Measurements from ENCODE around the gene TAS2R43.
"Not testable (repeated sequence)": the region's sequence is repeated elsewhere in the genome, so short reads cannot be mapped to it uniquely, and the experiment has no call there.

The TAS2R43 gene

GRCh38 chr12:11111213-11111612 is 19.1 kb upstream of the TAS2R43 start:
- not testable (repeated sequence) for H3K4me3 ChIP-seq (ENCODE audit: low read depth, low read length); H4K12ac ChIP-seq (ENCODE audit: low read depth, low read length); H2BK120ac ChIP-seq (ENCODE audit: insufficient read depth, low read length, poor library complexity); H3K36me3 ChIP-seq (ENCODE audit: control insufficient read depth in 1 of 2, insufficient read depth in 2 of 2, low read length in 2 of 2); H3K14ac ChIP-seq (ENCODE audit: low read length); H3K79me1 ChIP-seq (ENCODE audit: low read length); H3K9ac ChIP-seq (ENCODE audit: low read length); H4K8ac ChIP-seq (ENCODE audit: low read depth, low read length); H3K27ac ChIP-seq (ENCODE audit: low read depth, low read length); H4K91ac ChIP-seq (ENCODE audit: low read depth, low read length); H2AK5ac ChIP-seq (ENCODE audit: low read length); H3K23ac ChIP-seq (ENCODE audit: low read length); H3K4ac ChIP-seq (ENCODE audit: low read depth, low read length); H2BK12ac ChIP-seq (ENCODE audit: low read length); H3K4me1 ChIP-seq (ENCODE audit: control insufficient read depth in 1 of 2, insufficient read depth in 2 of 2, low read length in 2 of 2); H3K9me3 ChIP-seq (ENCODE audit: insufficient read depth, low read depth, low read length); H3K79me2 ChIP-seq (ENCODE audit: control insufficient read depth, insufficient read depth, low read length, poor library complexity); H3K4me2 ChIP-seq (ENCODE audit: low read length); H2AFZ ChIP-seq (ENCODE audit: insufficient read depth, low read length, poor library complexity); DNase-seq; H3K18ac ChIP-seq (ENCODE audit: low read length); H3K27me3 ChIP-seq (ENCODE audit: insufficient read depth, low read length); H2BK5ac ChIP-seq (ENCODE audit: low read depth, low read length, poor library complexity)
- WGBS (ENCODE audit: extremely low coverage, insufficient coverage, insufficient read length): no CpG with 5 or more reads among the region's 1 CpG

GRCh38 chr12:11108862-11109261 is 16.7 kb upstream of the TAS2R43 start:
- Histone ChIP-seq H4K91ac (ENCODE audit: low read depth, low read length) (no peak overlapping the region), H3K79me2 (ENCODE audit: control insufficient read depth, insufficient read depth, low read length, poor library complexity) (peaks cover 2% of the 10 kb centered on the region), H3K9ac (ENCODE audit: low read length) (no peak overlapping the region), H2BK5ac (ENCODE audit: low read depth, low read length, poor library complexity) (no peak overlapping the region), H3K9me3 (ENCODE audit: insufficient read depth, low read depth, low read length) (no peaks in the 10 kb centered on the region), H4K12ac (ENCODE audit: low read depth, low read length) (no peak overlapping the region), H3K27me3 (ENCODE audit: insufficient read depth, low read length) (no peaks in the 10 kb centered on the region), H3K23ac (ENCODE audit: low read length) (no peak overlapping the region), H3K4me1 (ENCODE audit: control insufficient read depth in 1 of 2, insufficient read depth in 2 of 2, low read length in 2 of 2) (no peaks in the 10 kb centered on the region), H3K36me3 (ENCODE audit: control insufficient read depth in 1 of 2, insufficient read depth in 2 of 2, low read length in 2 of 2) (no peaks in the 10 kb centered on the region), H3K4ac (ENCODE audit: low read depth, low read length) (no peak overlapping the region), H3K27ac (ENCODE audit: low read depth, low read length) (no peak overlapping the region), H3K4me3 (ENCODE audit: low read depth, low read length) (no peak overlapping the region), H2BK120ac (ENCODE audit: insufficient read depth, low read length, poor library complexity) (no peak overlapping the region), H2BK12ac (ENCODE audit: low read length) (no peak overlapping the region), H3K79me1 (ENCODE audit: low read length) (no peaks in the 10 kb centered on the region), H4K8ac (ENCODE audit: low read depth, low read length) (no peak overlapping the region), H2AFZ (ENCODE audit: insufficient read depth, low read length, poor library complexity) (no peak overlapping the region), H3K4me2 (ENCODE audit: low read length) (no peak overlapping the region), H2AK5ac (ENCODE audit: low read length) (no peak overlapping the region), H3K14ac (ENCODE audit: low read length) (no peak overlapping the region), H3K18ac (ENCODE audit: low read length) (no peak overlapping the region)
- no CpG with 5 or more reads among the region's 2 CpGs for WGBS (ENCODE audit: extremely low coverage, insufficient coverage, insufficient read length)
- no peak for DNase-seq

- Histone ChIP-seq H2BK12ac (ENCODE audit: low read length) (no peak overlapping the region), H3K36me3 (ENCODE audit: control insufficient read depth in 1 of 2, insufficient read depth in 2 of 2, low read length in 2 of 2) (no peaks in the 10 kb centered on the region), H2AFZ (ENCODE audit: insufficient read depth, low read length, poor library complexity) (no peak overlapping the region), H3K18ac (ENCODE audit: low read length) (no peak overlapping the region), H3K4ac (ENCODE audit: low read depth, low read length) (no peak overlapping the region), H4K12ac (ENCODE audit: low read depth, low read length) (no peak overlapping the region), H3K79me1 (ENCODE audit: low read length) (no peaks in the 10 kb centered on the region), H3K27me3 (ENCODE audit: insufficient read depth, low read length) (no peaks in the 10 kb centered on the region), H3K9ac (ENCODE audit: low read length) (no peak overlapping the region), H4K8ac (ENCODE audit: low read depth, low read length) (no peak overlapping the region), H3K27ac (ENCODE audit: low read depth, low read length) (no peak overlapping the region), H3K4me2 (ENCODE audit: low read length) (no peak overlapping the region), H3K14ac (ENCODE audit: low read length) (no peak overlapping the region), H2AK5ac (ENCODE audit: low read length) (no peak overlapping the region), H2BK5ac (ENCODE audit: low read depth, low read length, poor library complexity) (no peak overlapping the region), H3K4me3 (ENCODE audit: low read depth, low read length) (no peak overlapping the region), H4K91ac (ENCODE audit: low read depth, low read length) (no peak overlapping the region), H3K79me2 (ENCODE audit: control insufficient read depth, insufficient read depth, low read length, poor library complexity) (peaks cover 2% of the 10 kb centered on the region), H3K4me1 (ENCODE audit: control insufficient read depth in 1 of 2, insufficient read depth in 2 of 2, low read length in 2 of 2) (no peaks in the 10 kb centered on the region), H3K9me3 (ENCODE audit: insufficient read depth, low read depth, low read length) (no peaks in the 10 kb centered on the region), H2BK120ac (ENCODE audit: insufficient read depth, low read length, poor library complexity) (no peak overlapping the region), H3K23ac (ENCODE audit: low read length) (no peak overlapping the region)
- no CpG with 5 or more reads among the region's 1 CpG for WGBS (ENCODE audit: extremely low coverage, insufficient coverage, insufficient read length)
- no peak for DNase-seq
Measured at GRCh38 chr12:11107719-11108118, 15.6 kb upstream of the TAS2R43 start.

GRCh38 chr12:11106288-11106687 is 14.2 kb upstream of the TAS2R43 start:
- no peak overlapping the region for H2AK5ac ChIP-seq (ENCODE audit: low read length)
- no peak overlapping the region for H3K4me3 ChIP-seq (ENCODE audit: low read depth, low read length)
- no peak overlapping the region for H4K12ac ChIP-seq (ENCODE audit: low read depth, low read length)
- no peaks in the 10 kb centered on the region for H3K27me3 ChIP-seq (ENCODE audit: insufficient read depth, low read length)
- H3K79me2 ChIP-seq (ENCODE audit: control insufficient read depth, insufficient read depth, low read length, poor library complexity): peaks cover 2% of the 10 kb centered on the region
- H4K91ac ChIP-seq (ENCODE audit: low read depth, low read length): no peak overlapping the region
- WGBS (ENCODE audit: extremely low coverage, insufficient coverage, insufficient read length): no CpG with 5 or more reads among the region's 2 CpGs
- no peak overlapping the region for H3K18ac ChIP-seq (ENCODE audit: low read length)
- H3K4ac ChIP-seq (ENCODE audit: low read depth, low read length): no peak overlapping the region
- no peak overlapping the region for H2AFZ ChIP-seq (ENCODE audit: insufficient read depth, low read length, poor library complexity)
- H3K27ac ChIP-seq (ENCODE audit: low read depth, low read length): no peak overlapping the region
- no peak overlapping the region for H3K9ac ChIP-seq (ENCODE audit: low read length)
- no peak for DNase-seq
- no peak overlapping the region for H3K14ac ChIP-seq (ENCODE audit: low read length)
- H4K8ac ChIP-seq (ENCODE audit: low read depth, low read length): no peak overlapping the region
- H3K4me2 ChIP-seq (ENCODE audit: low read length): no peak overlapping the region
- H3K79me1 ChIP-seq (ENCODE audit: low read length): no peaks in the 10 kb centered on the region
- H3K36me3 ChIP-seq (ENCODE audit: control insufficient read depth in 1 of 2, insufficient read depth in 2 of 2, low read length in 2 of 2): no peaks in the 10 kb centered on the region
- no peaks in the 10 kb centered on the region for H3K4me1 ChIP-seq (ENCODE audit: control insufficient read depth in 1 of 2, insufficient read depth in 2 of 2, low read length in 2 of 2)
- no peak overlapping the region for H2BK120ac ChIP-seq (ENCODE audit: insufficient read depth, low read length, poor library complexity)
- no peak overlapping the region for H2BK12ac ChIP-seq (ENCODE audit: low read length)
- H3K9me3 ChIP-seq (ENCODE audit: insufficient read depth, low read depth, low read length): no peaks in the 10 kb centered on the region
- no peak overlapping the region for H2BK5ac ChIP-seq (ENCODE audit: low read depth, low read length, poor library complexity)
- H3K23ac ChIP-seq (ENCODE audit: low read length): no peak overlapping the region

Measured in trophoblast cell (in vitro differentiated cells and primary cell).